HFFc6 (cell line): ENCODE results near the gene AMT. TPM values are rescaled to one million over a fixed set of nuclear protein-coding genes. Genes with fewer than 3 reads are reported as not detected.
A peak's percentile ranks its signal among the peaks of the same experiment; 100 is the strongest.

Source experiments
- DNase-seq: peaks from one replicate; pipeline ENCODE4 v3.0.0-alpha.2; 2018
- H3K27ac Mint-ChIP-seq: 2 replicates; pipeline ENCODE4 v1.8.0; 2020; ENCODE audit warnings: mild to moderate bottlenecking, mixed read lengths
- H3K27me3 Mint-ChIP-seq: 2 replicates; pipeline ENCODE4 v1.8.0; 2021; ENCODE audit warnings: mild to moderate bottlenecking, moderate library complexity, mixed read lengths; ENCODE audit not compliant: insufficient read depth
- H3K36me3 Mint-ChIP-seq: 2 replicates; pipeline ENCODE4 v1.8.0; 2021; ENCODE audit warnings: low read depth, mixed read lengths
- H3K4me1 Mint-ChIP-seq: 2 replicates; pipeline ENCODE4 v1.8.0; 2020; ENCODE audit warnings: low read depth, mixed read lengths
- H3K4me3 Mint-ChIP-seq: 2 replicates; pipeline ENCODE4 v1.8.0; 2020; ENCODE audit warnings: mild to moderate bottlenecking, moderate library complexity, mixed read lengths
- H3K9me3 Mint-ChIP-seq: 2 replicates; pipeline ENCODE4 v1.8.0; 2020; ENCODE audit warnings: mild to moderate bottlenecking, mixed read lengths
- CTCF ChIP-seq: fragments of 200-600 bp; sonication (generic); IDR thresholded peaks from 2 replicates; pipeline ENCODE4 v1.5.0; 2021; ENCODE audit warnings: antibody characterized with exemption, mild to moderate bottlenecking
- total RNA-seq, 6 experiments: library from RNA; stranded (reverse); fragmentation: NEBNext Ultra II Directional; extraction: Animal tissue kit (Norgen Biotek cat#: 25700); gene quantifications; 2 replicates in 1 of 6; 3 replicates in 5 of 6; pipeline ENCODE4 v1.2.3, GENCODE V29; 2021

AMT gene
- total RNA-seq, 6 experiments from 2014 or later: 0.78 to 3.2 (median 1.2) TPM

GRCh38 chr3:49371946-49372345 lies 50.3 kb downstream of the AMT start:
- no peak for TF ChIP-seq CTCF
- H3K4me1 Mint-ChIP-seq: peaks cover 4% of the 10 kb centered on the region; the same call in 1 of the 2 replicates
- DNase-seq: no peak
- H3K36me3 Mint-ChIP-seq: peaks cover 50% of the 10 kb centered on the region
- no peak overlapping the region for H3K4me3 Mint-ChIP-seq
- H3K27ac Mint-ChIP-seq: no peak overlapping the region
- peaks cover 4% of the 10 kb centered on the region; the same call in 1 of the 2 replicates for H3K9me3 Mint-ChIP-seq
- H3K27me3 Mint-ChIP-seq: peaks cover 4% of the 10 kb centered on the region

GRCh38 chr3:49370585-49371290 lies 51.5 kb downstream of the AMT start:
- Mint-ChIP-seq H3K4me3 (no peak overlapping the region), H3K27ac (peak overlapping the region; percentile 28), H3K27me3 (peaks cover 4% of the 10 kb centered on the region), H3K36me3 (peaks cover 56% of the 10 kb centered on the region), H3K4me1 (0 out of 2 replicates have a peak, but pooled peaks cover 4% of the 10 kb centered on the region), H3K9me3 (no peaks in the 10 kb centered on the region; the same call in 1 of the 2 replicates)
- DNase-seq: no peak
- TF ChIP-seq CTCF: no peak

Other genes starting within 250 kb of the AMT start
- 1 to 10 TPM; 2.4 to 3.5 (median 2.9) TPM for gene C3orf62, start 145.2 kb downstream of the AMT start, total RNA-seq
- gene USP4, start 82.4 kb downstream of the AMT start, total RNA-seq: 10 to 100 TPM; 41.4 to 48.3 (median 44.8) TPM
- 100 to 1,000 TPM; 359 to 607 (median 548) TPM for gene GPX1, start 64.1 kb downstream of the AMT start, total RNA-seq
- 100 to 1,000 TPM; 703 to 739 (median 716) TPM for gene RHOA, start 10.5 kb downstream of the AMT start, total RNA-seq
- 10 to 100 TPM; 45.5 to 58.7 (median 49.9) TPM for gene TCTA, start 10.1 kb downstream of the AMT start, total RNA-seq
- 10 to 100 TPM; 10.3 to 15.8 (median 13.2) TPM for gene NICN1, start 6.9 kb upstream of the AMT start, total RNA-seq
- 100 to 1,000 TPM; 101 to 121 (median 106) TPM for gene DAG1, start 47.8 kb upstream of the AMT start, total RNA-seq
- under 1 TPM; 0.02 to 0.14 (median 0.06) TPM for gene BSN, start 132.0 kb upstream of the AMT start, total RNA-seq